A549 (cell line): Measurements from ENCODE around the gene DDX53.

Experiments
- BHLHE40 ChIP-seq: IDR thresholded peaks from 2 replicates; pipeline ENCODE4 v1.6.1; 2012; ENCODE audit warnings: low read depth, low read length, inconsistent platforms
- CEBPB ChIP-seq, 2 experiments: fragments of >200 bp in 1 of 2; sonication (Bioruptor Twin) in 1 of 2; formaldehyde crosslinking in 1 of 2; IDR thresholded peaks; 2 replicates each; pipeline ENCODE4 v1.6.1; 2012 to 2016
- CTCF ChIP-seq: fragments of >200 bp; sonication (Bioruptor Twin); formaldehyde crosslinking; IDR thresholded peaks from 3 replicates; pipeline ENCODE4 v1.5.1; 2016
- FOSL2 ChIP-seq, 2 experiments: fragments of 450-650 bp in 1 of 2; fragments of >200 bp in 1 of 2; sonication (Bioruptor Twin) in 1 of 2; formaldehyde crosslinking; IDR thresholded peaks; 2 replicates each; pipeline versions ENCODE4 v1.5.0 to v1.6.1; 2016 to 2020; ENCODE audit warnings: mild to moderate bottlenecking in 1 of 2, moderate library complexity in 1 of 2
- KDM1A ChIP-seq: fragments of 200-600 bp; sonication (generic); IDR thresholded peaks from 2 replicates; pipeline ENCODE4 v1.6.1; 2016; ENCODE audit warnings: low read depth, mild to moderate bottlenecking
- MAZ ChIP-seq: fragments of 150-350 bp; IDR thresholded peaks from 2 replicates; pipeline ENCODE4 v1.6.1; 2014; ENCODE audit warnings: antibody characterized with exemption, low read depth, low read length, borderline replicate concordance
- POLR2A ChIP-seq: IDR thresholded peaks from 2 replicates; pipeline ENCODE4 v1.6.1; 2012; ENCODE audit warnings: mild to moderate bottlenecking, low read length
- RAD21 ChIP-seq, 2 experiments: fragments of >200 bp in 1 of 2; sonication (Bioruptor Twin) in 1 of 2; formaldehyde crosslinking in 1 of 2; IDR thresholded peaks in 1 of 2; conservative IDR thresholded peaks in 1 of 2; 2 replicates in 1 of 2; 3 replicates in 1 of 2; pipeline ENCODE4 v1.6.1; 2012 to 2018; ENCODE audit warnings: inconsistent platforms in 1 of 2
- RNF2 ChIP-seq: fragments of 200-600 bp; sonication (generic); IDR thresholded peaks from 2 replicates; pipeline ENCODE4 v1.6.1; 2016; ENCODE audit warnings: low read depth, mild to moderate bottlenecking, antibody characterized with exemption, moderate library complexity, borderline replicate concordance
- SREBF2 ChIP-seq: fragments of 450-650 bp; IDR thresholded peaks from 2 replicates; pipeline ENCODE4 v1.6.1; 2014; ENCODE audit warnings: mild to moderate bottlenecking, moderate library complexity

GRCh38 chrX:22970861-22971260 is 28.9 kb upstream of the DDX53 start:
- TF ChIP-seq RNF2: no peak
- no peak for TF ChIP-seq BHLHE40
- no peak for TF ChIP-seq CTCF
- TF ChIP-seq CEBPB (IDR thresholded peaks at IDR 0.05): no peak
- no peak for TF ChIP-seq FOSL2 (IDR thresholded peaks at IDR 0.05)
- TF ChIP-seq FOSL2 (CRISPR knock-in tag; IDR thresholded peaks at IDR 0.05): no peak
- no peak for TF ChIP-seq POLR2A
- no peak for TF ChIP-seq KDM1A
- TF ChIP-seq MAZ: no peak
- no peak for TF ChIP-seq SREBF2
- no peak for TF ChIP-seq RAD21 (conservative IDR thresholded peaks at IDR 0.05 in 1 of 2, IDR thresholded peaks at IDR 0.05 in 1 of 2)
